Measurements from ENCODE around the gene OOSP2. TPM values are rescaled to one million over a fixed set of nuclear protein-coding genes. Genes with fewer than 3 reads are reported as not detected.
"Not testable (repeated sequence)": the region's sequence is repeated elsewhere in the genome, so short reads cannot be mapped to it uniquely, and the experiment has no call there.

The OOSP2 gene
- total RNA-seq, 1 donor from 2014 or later: not detected

DNA sequence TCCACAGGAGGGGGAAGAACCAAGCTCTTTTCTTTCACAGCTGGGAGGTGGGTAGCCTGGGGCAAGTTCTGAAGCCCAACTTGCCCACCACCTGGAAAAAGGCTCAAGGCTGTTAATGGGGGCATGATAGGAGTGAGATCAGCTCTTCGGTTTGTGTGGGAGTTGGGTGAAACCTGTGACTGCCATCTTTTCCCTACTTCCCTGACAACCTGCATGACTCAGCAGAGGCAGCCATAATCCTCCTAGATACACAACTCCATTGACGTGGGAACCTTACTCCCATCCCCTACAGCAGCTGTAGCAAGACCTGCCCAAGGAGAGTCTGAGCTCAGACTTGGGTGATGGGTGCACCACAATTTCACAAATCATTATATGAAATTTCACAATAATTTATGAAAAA, 36.5 kb upstream of the OOSP2 start:
- Mint-ChIP-seq H3K4me3 (ENCODE audit: unreplicated experiment) (no peak overlapping the region), H3K4me1 (ENCODE audit: low read depth, unreplicated experiment) (no peaks in the 10 kb centered on the region), H3K9me3 (ENCODE audit: unreplicated experiment) (no peaks in the 10 kb centered on the region), H3K36me3 (ENCODE audit: unreplicated experiment) (no peaks in the 10 kb centered on the region), H3K27ac (ENCODE audit: unreplicated experiment) (no peak overlapping the region), H3K27me3 (ENCODE audit: unreplicated experiment) (no peaks in the 10 kb centered on the region)
- TF ChIP-seq, protein P1, sequence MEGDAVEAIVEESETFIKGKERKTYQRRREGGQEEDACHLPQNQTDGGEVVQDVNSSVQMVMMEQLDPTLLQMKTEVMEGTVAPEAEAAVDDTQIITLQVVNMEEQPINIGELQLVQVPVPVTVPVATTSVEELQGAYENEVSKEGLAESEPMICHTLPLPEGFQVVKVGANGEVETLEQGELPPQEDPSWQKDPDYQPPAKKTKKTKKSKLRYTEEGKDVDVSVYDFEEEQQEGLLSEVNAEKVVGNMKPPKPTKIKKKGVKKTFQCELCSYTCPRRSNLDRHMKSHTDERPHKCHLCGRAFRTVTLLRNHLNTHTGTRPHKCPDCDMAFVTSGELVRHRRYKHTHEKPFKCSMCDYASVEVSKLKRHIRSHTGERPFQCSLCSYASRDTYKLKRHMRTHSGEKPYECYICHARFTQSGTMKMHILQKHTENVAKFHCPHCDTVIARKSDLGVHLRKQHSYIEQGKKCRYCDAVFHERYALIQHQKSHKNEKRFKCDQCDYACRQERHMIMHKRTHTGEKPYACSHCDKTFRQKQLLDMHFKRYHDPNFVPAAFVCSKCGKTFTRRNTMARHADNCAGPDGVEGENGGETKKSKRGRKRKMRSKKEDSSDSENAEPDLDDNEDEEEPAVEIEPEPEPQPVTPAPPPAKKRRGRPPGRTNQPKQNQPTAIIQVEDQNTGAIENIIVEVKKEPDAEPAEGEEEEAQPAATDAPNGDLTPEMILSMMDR (IDR thresholded peaks at IDR 0.05; ENCODE audit: partially characterized antibody, unreplicated experiment): no peak
- no peak for DNase-seq

DNA sequence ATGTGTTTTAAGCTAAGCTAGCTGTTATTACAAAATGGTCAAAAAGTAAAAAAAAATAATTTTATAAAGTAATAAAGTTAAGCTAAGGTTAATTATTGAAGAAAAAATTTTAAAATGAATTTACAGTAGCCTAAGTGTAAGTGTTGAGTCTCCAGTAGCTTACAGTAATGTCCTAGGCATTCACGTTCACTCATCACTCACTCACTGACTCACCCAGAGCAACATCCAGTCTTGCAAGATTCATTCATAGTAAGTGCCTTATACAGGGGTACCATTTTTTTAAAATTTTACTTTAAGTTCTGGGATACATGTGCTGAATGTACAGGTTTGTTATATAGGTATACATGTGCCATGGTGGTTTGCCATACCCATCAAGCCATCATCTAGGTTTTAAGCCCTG, 34.8 kb upstream of the OOSP2 start:
- no peak overlapping the region for H3K4me3 Mint-ChIP-seq (ENCODE audit: unreplicated experiment)
- no peaks in the 10 kb centered on the region for H3K4me1 Mint-ChIP-seq (ENCODE audit: low read depth, unreplicated experiment)
- H3K9me3 Mint-ChIP-seq (ENCODE audit: unreplicated experiment): peaks cover 2% of the 10 kb centered on the region
- DNase-seq: no peak
- TF ChIP-seq, protein P1 (IDR thresholded peaks at IDR 0.05; ENCODE audit: partially characterized antibody, unreplicated experiment): no peak
- H3K27me3 Mint-ChIP-seq (ENCODE audit: unreplicated experiment): peaks cover 2% of the 10 kb centered on the region
- H3K36me3 Mint-ChIP-seq (ENCODE audit: unreplicated experiment): no peaks in the 10 kb centered on the region
- H3K27ac Mint-ChIP-seq (ENCODE audit: unreplicated experiment): no peak overlapping the region

DNA sequence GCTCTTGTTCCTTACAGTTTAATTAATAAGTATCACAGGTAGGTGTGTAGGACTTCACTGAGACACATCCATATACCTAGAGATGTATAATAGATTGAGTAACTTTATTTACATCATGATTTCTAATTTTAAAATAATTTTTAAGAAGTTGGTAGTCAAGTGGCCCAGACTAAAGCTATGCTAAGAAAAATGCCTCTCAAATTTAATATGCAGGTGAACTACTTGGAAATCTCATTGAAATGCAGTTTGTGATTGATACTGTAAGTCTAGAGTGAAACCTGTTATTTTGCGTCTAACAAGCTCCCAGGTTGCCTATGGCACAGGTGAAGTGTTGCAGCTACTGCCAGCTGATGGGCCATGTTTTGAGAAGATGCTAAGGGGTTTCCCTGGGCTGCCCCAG, 23.3 kb upstream of the OOSP2 start, which contains the start of gene OOSP4B:
Gene OOSP4B (plus strand): TSS at position 301 of the 400 bp plus-strand sequence.
- Mint-ChIP-seq H3K36me3 (ENCODE audit: unreplicated experiment) (no peaks in the 10 kb centered on the region), H3K4me1 (ENCODE audit: low read depth, unreplicated experiment) (no peaks in the 10 kb centered on the region)
- DNase-seq: no peak

DNA sequence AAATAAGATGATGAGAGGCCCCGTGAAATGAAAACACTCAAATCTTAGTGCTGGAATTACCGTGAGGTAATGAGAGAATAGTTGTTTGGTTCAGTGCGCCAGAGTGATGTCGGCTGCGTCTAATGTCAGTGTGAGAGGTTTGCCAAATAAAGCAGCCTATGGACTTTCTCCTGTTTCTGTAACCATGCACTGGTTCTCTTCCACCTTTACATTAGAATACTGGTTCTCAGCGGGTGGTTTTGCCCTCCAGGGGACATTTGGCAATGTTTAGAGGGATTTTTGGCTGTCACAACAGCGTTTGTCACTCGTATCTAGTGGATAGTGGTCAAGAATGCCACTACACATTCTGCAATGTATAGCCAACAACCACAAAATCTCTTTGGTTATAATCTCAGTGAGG, 22.2 kb upstream of the OOSP2 start:
- H3K4me1 Mint-ChIP-seq (ENCODE audit: low read depth, unreplicated experiment): no peaks in the 10 kb centered on the region
- TF ChIP-seq, protein P1 (IDR thresholded peaks at IDR 0.05; ENCODE audit: partially characterized antibody, unreplicated experiment): no peak
- peaks cover 2% of the 10 kb centered on the region for H3K27me3 Mint-ChIP-seq (ENCODE audit: unreplicated experiment)
- H3K36me3 Mint-ChIP-seq (ENCODE audit: unreplicated experiment): no peaks in the 10 kb centered on the region
- peaks cover 2% of the 10 kb centered on the region for H3K9me3 Mint-ChIP-seq (ENCODE audit: unreplicated experiment)
- no peak for DNase-seq
- no peak overlapping the region for H3K4me3 Mint-ChIP-seq (ENCODE audit: unreplicated experiment)
- no peak overlapping the region for H3K27ac Mint-ChIP-seq (ENCODE audit: unreplicated experiment)

More for the DNA sequence above, 23.3 kb upstream of the OOSP2 start, which contains the start of gene OOSP4B:
- Mint-ChIP-seq H3K4me3 (ENCODE audit: unreplicated experiment) (no peak within 1 kb of the TSS), H3K9me3 (ENCODE audit: unreplicated experiment) (peaks cover 2% of the 10 kb centered on the region), H3K27me3 (ENCODE audit: unreplicated experiment) (peaks cover 2% of the 10 kb centered on the region), H3K27ac (ENCODE audit: unreplicated experiment) (no peak within 1 kb of the TSS)
- TF ChIP-seq, protein P1 (IDR thresholded peaks at IDR 0.05; ENCODE audit: partially characterized antibody, unreplicated experiment): no peak

DNA sequence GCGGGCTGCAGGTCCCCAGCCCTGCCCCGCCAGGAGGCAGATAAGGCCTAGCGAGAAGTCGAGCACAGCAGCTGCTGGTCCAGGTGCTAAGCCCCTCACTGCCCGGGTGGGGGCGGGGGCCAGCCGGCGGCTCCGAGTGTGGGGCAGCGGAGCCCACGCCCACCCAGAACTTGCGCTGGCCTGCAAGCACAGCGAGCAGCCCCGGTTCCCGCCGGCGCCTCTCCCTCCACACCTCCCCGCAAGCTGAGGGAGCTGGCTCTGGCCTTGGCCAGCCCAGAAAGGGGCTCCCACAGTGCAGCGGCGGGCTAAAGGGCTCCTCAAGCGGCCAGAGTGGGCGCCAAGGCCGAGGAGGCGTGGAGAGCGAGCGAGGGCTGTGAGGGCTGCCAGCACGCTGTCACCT, 19.8 kb upstream of the OOSP2 start:
- H3K27me3 Mint-ChIP-seq (ENCODE audit: unreplicated experiment); H3K36me3 Mint-ChIP-seq (ENCODE audit: unreplicated experiment); DNase-seq; H3K4me3 Mint-ChIP-seq (ENCODE audit: unreplicated experiment); H3K4me1 Mint-ChIP-seq (ENCODE audit: low read depth, unreplicated experiment); H3K27ac Mint-ChIP-seq (ENCODE audit: unreplicated experiment); H3K9me3 Mint-ChIP-seq (ENCODE audit: unreplicated experiment): not testable (repeated sequence)
